Stimulated activated CD4-positive, alpha-beta T cell treated with anti-CD3 and anti-CD28 coated beads, Interleukin-2, amount 100 ng/mL, for 4 hours (primary cell): Measurements from ENCODE around the gene ZBTB7C.

ENCODE experiments used
- DNase-seq: peaks from one replicate; pipeline ENCODE4 v3.0.0-alpha.2; 2020; ENCODE audit warnings: low read depth

ZBTB7C gene

DNA sequence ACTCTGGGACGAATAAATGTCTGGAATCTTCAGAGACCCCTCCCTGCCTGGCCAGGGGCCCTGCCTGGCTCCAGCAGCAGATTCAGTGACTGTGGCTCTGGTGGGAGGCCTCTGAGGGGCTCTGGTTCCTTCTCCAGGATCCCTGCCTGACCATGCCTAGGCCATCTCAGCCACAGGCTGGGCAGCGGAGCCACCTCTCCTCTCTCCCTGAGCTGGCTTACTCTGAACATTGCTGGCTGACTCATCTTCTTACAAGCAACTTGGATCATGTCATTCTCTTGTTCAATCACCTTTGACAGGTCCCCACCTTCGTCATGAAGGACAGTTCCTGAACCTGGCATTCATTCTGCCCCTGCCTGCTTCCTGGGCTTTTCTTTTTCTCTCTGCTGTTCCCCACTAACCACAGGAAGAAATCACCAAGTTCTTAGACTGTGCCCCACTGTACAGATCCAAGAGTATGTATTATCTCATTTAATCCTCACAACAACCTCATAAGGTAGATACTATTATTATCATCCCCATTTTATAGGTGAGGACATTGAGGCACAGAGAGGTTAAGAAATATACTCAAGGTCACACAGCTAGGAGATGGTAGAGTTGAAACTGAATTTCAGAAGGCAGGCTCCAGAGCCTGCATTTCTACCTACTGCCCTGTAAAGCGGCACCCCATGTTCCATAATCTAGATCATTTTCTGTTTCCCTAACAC lies 323.2 kb downstream of the ZBTB7C start:
- DNase-seq, result no peak

- DNase-seq, result no peak
Observed at GRCh38 chr18:48084858-48085257, 324.3 kb downstream of the ZBTB7C start.

GRCh38 chr18:48084041-48084757 lies 325.0 kb downstream of the ZBTB7C start:
- no peak for DNase-seq

- DNase-seq, result no peak
Observed at GRCh38 chr18:48080546-48080945, 328.6 kb downstream of the ZBTB7C start.

DNA sequence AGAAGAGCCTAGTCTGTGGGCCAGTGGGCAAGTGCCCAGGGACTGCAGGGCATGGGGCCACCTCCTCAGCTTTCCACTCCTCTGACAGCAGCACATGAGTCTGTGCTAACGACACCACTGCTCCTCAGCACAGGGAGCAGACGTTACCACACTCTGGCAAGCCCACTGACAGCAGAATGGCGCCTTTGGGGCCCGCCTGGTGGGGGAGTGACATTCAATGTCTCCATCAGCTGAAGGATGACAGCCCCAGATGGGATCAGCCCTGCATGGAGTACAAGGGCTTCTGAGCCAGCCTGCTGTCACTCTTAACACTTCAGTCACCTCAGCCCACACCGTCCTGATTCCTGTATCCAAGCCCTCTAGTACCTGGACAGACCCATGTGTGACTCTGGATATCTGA lies 329.3 kb downstream of the ZBTB7C start:
- DNase-seq, result no peak

DNA sequence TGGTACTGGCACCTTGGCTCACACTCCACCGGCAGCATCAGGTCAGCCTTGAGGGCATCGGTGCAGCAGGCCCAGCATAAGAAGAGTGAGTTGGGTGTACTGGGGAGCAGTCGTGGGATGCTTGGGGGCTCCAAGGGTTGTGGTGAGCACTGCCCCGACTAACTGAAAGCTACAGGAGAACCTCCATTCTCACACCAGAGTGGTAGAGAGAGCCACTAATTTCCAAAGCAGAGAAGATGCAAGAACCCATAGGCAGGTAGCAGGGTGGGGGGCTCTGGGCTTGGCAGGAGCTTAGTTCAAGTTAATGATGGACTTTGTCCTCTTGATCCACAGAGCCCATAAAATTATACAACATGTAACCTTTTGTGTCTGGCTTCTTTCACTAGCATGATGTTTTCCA lies 330.7 kb downstream of the ZBTB7C start:
- DNase-seq, result no peak

DNA sequence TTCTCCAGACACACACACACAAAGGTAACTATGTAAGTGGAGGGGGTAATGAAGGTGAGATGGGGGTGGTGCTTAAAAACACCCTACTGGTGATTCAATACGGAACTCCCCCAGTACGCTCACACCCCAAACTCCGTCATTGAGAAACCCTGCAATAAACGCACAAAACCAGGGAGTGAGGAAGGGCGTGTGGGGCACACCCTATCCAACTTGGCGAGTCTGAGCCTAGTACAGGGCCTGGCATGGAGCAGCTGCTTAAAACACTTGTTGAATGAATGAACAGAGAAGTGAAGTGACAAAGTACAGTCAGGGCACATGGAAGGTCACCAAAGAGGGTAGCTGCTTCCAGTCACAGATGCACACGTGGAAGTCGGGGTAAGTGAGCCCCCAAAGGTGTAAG lies 331.9 kb downstream of the ZBTB7C start:
- DNase-seq, result no peak

DNA sequence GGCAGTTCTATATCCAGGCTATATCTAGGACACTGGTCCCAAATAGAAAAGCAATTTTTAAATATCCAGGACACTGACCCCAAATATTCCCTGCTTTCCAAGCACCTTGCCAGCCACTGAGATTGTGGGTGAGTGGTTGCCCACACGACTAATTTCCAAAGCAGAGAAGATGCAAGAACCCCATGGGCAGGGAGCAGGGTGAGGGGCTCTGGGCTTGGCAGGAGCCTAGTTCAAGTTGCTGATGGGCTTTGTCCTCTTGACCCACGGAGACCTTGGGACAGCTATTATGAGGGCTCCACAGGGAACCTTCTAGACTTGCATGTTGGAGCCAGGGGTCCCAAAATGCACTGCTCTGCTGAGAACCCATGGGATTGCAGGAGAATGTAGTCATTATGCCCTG lies 332.7 kb downstream of the ZBTB7C start:
- DNase-seq, result no peak

DNA sequence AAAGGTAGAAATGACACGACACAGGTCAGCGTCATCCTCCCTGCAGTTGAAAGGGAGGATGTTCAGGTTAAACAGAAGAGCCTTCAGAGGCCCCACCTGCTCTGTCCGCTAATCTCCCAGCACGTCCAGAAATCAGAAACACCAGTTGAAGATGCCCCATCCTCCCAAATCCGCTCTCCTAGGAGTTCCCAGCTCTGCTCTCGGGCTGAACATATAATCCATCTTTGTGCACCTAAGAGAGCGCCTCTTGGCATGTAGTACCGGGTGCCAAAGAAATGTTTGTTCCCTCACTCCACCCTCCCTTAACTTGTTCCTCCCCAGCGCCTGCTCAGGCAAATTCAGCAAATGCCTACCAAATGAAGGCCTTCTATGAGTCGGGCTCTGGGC lies 333.5 kb downstream of the ZBTB7C start:
- DNase-seq, result no peak

GRCh38 chr18:48074929-48075706 lies 334.1 kb downstream of the ZBTB7C start:
- no peak for DNase-seq

- DNase-seq, result no peak
Observed at GRCh38 chr18:48073211-48073930, 335.8 kb downstream of the ZBTB7C start.

DNA sequence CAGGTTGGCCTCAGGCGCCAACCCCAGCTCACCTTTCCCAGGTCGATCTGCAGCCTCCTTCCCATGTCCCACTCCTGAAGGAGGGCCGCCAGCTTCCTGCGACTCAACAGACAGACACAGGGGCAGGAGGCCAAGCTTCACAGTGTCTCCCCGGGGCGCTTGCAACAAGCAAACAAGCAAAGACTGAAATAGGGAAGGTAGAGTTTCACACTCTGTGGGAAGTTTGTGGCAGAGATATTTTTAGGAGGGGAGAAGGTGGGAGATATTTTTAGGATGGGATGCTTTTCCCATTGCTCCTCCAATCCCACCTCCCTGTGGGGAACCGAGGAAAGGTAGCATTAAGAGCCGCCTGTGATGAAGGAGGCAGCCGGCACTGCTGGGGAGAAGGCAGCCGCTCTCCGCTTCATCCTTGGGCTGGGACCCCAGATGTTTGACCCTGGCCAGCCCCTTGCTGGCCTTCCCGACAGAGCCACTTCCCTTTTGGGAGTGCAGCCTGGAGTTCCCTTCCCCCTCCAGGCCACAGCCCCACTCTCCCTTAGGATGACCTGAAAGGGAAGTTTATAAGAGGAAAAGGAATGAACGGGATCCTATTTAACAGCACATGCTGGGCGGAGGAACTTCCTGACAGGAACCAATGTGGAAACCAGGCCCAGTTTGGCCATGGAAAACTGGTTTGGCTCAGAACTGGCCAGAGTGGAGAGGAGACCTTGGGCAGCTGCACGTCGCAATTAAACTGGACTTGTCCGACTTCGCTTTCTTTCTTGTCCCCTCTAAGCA lies 336.6 kb downstream of the ZBTB7C start:
- no peak for DNase-seq

DNA sequence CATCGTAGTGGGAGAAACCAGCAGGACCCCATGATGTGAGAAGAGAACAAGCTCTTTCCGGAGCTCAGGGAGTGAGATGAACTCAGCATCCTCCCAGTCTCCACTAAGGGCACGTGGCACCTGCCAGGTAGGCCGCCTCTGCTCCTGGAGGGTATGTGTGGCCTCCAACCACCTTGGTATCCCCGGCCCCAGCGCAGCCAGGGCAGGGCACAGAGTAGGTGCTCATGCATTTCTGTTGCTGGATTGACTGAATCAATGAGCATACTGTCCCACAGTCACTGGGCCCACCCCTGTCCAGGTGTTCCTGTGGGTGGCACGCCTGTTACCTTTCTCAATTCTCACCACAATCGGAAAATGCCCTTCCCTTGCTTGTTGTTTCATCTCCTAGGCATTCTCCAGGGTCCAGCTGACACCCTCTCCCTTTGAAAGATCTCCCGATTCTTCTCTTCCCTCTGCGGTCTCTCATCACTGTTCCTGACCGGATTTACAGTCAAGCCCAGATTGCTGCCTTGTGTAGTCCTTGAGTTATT lies 340.2 kb downstream of the ZBTB7C start:
- DNase-seq, result no peak

DNA sequence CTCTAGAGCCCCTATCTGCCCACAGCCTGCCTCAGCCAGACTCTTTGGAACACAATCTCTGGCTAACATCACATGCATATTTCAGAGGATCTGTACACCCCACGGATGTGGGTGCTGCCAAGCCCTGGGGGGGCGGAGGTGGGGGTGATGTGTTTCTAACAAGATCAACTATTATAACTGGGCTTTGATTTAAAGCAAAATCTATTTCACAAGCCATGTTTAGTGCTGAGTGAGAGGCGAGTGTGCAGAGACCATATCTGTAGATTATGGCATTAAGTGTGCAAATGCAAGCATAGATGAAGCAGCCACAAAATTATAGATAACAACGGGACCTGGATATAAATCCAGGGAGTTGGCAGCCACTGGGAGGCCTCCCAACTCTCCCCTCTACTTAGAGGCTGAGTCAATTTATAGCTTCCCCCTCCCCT lies 342.9 kb downstream of the ZBTB7C start:
- no peak for DNase-seq

- no peak for DNase-seq
Observed at GRCh38 chr18:48065601-48065995, 343.6 kb downstream of the ZBTB7C start.

DNA sequence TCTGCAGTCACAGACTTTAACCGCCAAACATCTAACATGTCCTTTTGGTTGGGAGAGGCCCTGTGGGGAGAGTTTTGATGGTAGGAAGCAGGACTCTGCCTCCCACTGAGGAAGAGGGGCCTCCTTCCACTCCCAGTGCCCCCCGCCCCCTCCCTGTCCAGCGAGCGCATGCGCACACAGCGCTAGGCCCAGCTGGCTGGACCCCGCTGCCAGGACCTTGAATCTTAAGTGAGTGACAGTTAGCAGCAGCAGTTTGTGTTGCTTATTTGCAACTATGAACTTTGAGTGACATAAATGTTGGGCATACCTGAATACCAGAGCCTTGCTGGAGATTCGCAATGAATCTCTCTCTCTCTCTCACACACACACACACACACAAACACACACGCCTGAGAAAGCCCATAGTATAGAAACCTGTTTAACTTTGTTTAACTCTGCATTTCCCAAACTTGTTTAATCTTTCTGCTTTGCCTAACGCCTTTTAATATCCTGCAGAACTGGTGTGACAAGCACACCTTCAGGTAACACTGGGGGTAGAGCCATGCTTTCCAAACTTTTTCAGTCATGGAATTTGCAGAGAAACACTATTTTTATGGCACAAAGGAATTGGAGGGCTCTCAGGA lies 344.1 kb downstream of the ZBTB7C start:
- no peak for DNase-seq

GRCh38 chr18:48061781-48062570 lies 347.2 kb downstream of the ZBTB7C start:
- DNase-seq, result no peak

DNA sequence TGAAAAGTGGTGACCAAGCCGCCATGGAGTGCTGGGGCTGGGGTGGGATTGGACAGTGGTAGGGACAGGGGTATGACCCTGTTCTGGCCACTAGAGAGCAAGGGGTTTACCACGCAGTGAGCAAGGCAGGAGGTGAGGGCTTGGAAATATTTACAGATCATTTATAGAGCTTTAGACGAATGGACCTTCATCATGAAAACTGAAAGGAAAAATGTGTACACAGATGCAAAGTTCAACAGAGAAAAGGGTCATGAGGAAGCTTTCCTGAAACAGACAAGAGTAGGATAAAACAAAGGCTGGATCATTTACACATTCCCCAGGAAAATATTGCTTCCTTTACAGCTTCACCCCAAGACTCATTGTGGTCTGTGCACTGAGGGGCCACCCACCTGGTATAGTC lies 348.2 kb downstream of the ZBTB7C start:
- no peak for DNase-seq

- DNase-seq, result no peak
Observed at GRCh38 chr18:48060346-48060745, 348.8 kb downstream of the ZBTB7C start.

- no peak for DNase-seq
Observed at GRCh38 chr18:48059455-48060010, 349.6 kb downstream of the ZBTB7C start.
